ENCODE data around the gene PTGER1. TPM values are rescaled to one million over a fixed set of nuclear protein-coding genes. Genes with fewer than 3 reads are reported as not detected.

Gene PTGER1
- total and polyA plus RNA-seq, 2 of the 4 experiments (the other 2 are of a cell fraction), result 0.54 to 0.60 TPM

- ATAC-seq (ENCODE audit: low read depth) (no peak), DNase-seq (no peak)
- no peak overlapping the region for H3K9ac ChIP-seq (ENCODE audit: low read depth, low read length)
- H2BK120ac ChIP-seq (ENCODE audit: low read depth, low read length), result no peak overlapping the region
- no CpG with 5 or more reads among the region's 3 CpGs for WGBS, 2 experiments (ENCODE audit: extremely low coverage in 2 of 2, insufficient read length in 1 of 2)
- H3K4me3 ChIP-seq (ENCODE audit: insufficient read depth, low read depth, low read length), result no peak overlapping the region
- no peak overlapping the region for H3K23ac ChIP-seq (ENCODE audit: low read depth, low read length)
- peaks cover 12% of the 10 kb centered on the region for H4K20me1 ChIP-seq (ENCODE audit: insufficient read depth, low read length)
- peaks cover 17% of the 10 kb centered on the region for H3K4me1 ChIP-seq (ENCODE audit: control insufficient read depth, insufficient read depth, low read length)
- H4K8ac ChIP-seq (ENCODE audit: low read depth in 2 of 2, low read length in 2 of 2), result no peak overlapping the region
- ChIA-PET POLR2A (ENCODE audit: unreplicated experiment) (no interaction called here), CTCF (interaction anchor here (0.7 kb wide), 1 partner anchor 721 kb away, joined by 7 read pairs; no protein-coding TSS in a partner anchor)
- no peak overlapping the region for H3K4me2 ChIP-seq (ENCODE audit: low read depth, low read length)
- no peak overlapping the region for H2AK9ac ChIP-seq (replicated peaks; ENCODE audit: low read depth, low read length, poor library complexity)
- H3K36me3 ChIP-seq (ENCODE audit: control insufficient read depth, insufficient read depth, low read length), result no peaks in the 10 kb centered on the region
- dilution Hi-C loops (cut with HindIII; ENCODE audit: low sequenced_read_pairs, unreplicated experiment), result no loop called here
- H2AK5ac ChIP-seq (ENCODE audit: low read depth, low read length), result no peak overlapping the region
- H3K4ac ChIP-seq (ENCODE audit: low read depth, low read length), result no peak overlapping the region
- H2AFZ ChIP-seq (replicated peaks; ENCODE audit: low read length, poor library complexity), result no peak overlapping the region
- no TSS peak for BruUV-seq (replicated peaks)
- H3K18ac ChIP-seq (ENCODE audit: low read depth, low read length), result no peak overlapping the region
- no peak overlapping the region for H3K56ac ChIP-seq (ENCODE audit: extremely low read depth, insufficient read depth, low read length)
- intact Hi-C loops (cut with micrococcal nuclease), result no loop called here
- no peak overlapping the region for H2BK20ac ChIP-seq (ENCODE audit: low read depth, low read length)
- TF ChIP-seq RFX5 (IDR thresholded peaks at IDR 0.05; ENCODE audit: low read depth, low read length), result no peak
- no peak for TF ChIP-seq SMC3 (IDR thresholded peaks at IDR 0.05; ENCODE audit: low read depth, low read length)
- no peak for TF ChIP-seq ELK1 (IDR thresholded peaks at IDR 0.05; ENCODE audit: borderline replicate concordance, low read depth, low read length)
- TF ChIP-seq MAZ (IDR thresholded peaks at IDR 0.05; ENCODE audit: borderline replicate concordance, low read depth, low read length), result no peak
- no peak for TF ChIP-seq BHLHE40 (IDR thresholded peaks at IDR 0.05; ENCODE audit: low read depth, low read length)
- TF ChIP-seq MAFK (IDR thresholded peaks at IDR 0.05; ENCODE audit: low read depth, low read length), result no peak
- TF ChIP-seq MXI1 (IDR thresholded peaks at IDR 0.05; ENCODE audit: borderline replicate concordance, low read depth, low read length), result no peak
- TF ChIP-seq CTCF (conservative IDR thresholded peaks at IDR 0.05; ENCODE audit: low read depth, low read length), result no peak
- no peak for TF ChIP-seq FOS (IDR thresholded peaks at IDR 0.05; ENCODE audit: low read depth, low read length)
- H3K14ac ChIP-seq (replicated peaks; ENCODE audit: low read depth, low read length), result no peak overlapping the region
- no peaks in the 10 kb centered on the region for H3K9me3 ChIP-seq (ENCODE audit: control insufficient read depth, insufficient read depth, low read length)
- no peak overlapping the region for H4K91ac ChIP-seq (ENCODE audit: insufficient read depth, low read depth, low read length)
- H3K27ac ChIP-seq (ENCODE audit: insufficient read depth, low read length), result no peak overlapping the region
- H3K79me1 ChIP-seq (ENCODE audit: low read depth in 1 of 2, low read length in 2 of 2), result peaks cover 21 to 29% of the 10 kb centered on the region in 2 experiments; a peak in 3 of 4 replicates
- in situ Hi-C loops (cut with MboI; ENCODE audit: low sequenced_read_pairs), result no loop called here
- H2BK15ac ChIP-seq (ENCODE audit: low read depth, low read length), result no peak overlapping the region
- H2BK5ac ChIP-seq (ENCODE audit: low read depth, low read length, poor library complexity, severe bottlenecking), result no peak overlapping the region
- H4K5ac ChIP-seq (ENCODE audit: low read depth, low read length), result no peak overlapping the region
- H3K9me1 ChIP-seq (ENCODE audit: insufficient read depth, low read length), result peaks cover 12% of the 10 kb centered on the region; the same call in 1 of the 2 replicates
- H3K27me3 ChIP-seq (ENCODE audit: control insufficient read depth, insufficient read depth, low read length), result peaks cover 2% of the 10 kb centered on the region; the same call in 1 of the 2 replicates
Observed at GRCh38 chr19:14430712-14431111, 44.4 kb downstream of the PTGER1 start.
